ENCODE data around the gene ELL.

DNA sequence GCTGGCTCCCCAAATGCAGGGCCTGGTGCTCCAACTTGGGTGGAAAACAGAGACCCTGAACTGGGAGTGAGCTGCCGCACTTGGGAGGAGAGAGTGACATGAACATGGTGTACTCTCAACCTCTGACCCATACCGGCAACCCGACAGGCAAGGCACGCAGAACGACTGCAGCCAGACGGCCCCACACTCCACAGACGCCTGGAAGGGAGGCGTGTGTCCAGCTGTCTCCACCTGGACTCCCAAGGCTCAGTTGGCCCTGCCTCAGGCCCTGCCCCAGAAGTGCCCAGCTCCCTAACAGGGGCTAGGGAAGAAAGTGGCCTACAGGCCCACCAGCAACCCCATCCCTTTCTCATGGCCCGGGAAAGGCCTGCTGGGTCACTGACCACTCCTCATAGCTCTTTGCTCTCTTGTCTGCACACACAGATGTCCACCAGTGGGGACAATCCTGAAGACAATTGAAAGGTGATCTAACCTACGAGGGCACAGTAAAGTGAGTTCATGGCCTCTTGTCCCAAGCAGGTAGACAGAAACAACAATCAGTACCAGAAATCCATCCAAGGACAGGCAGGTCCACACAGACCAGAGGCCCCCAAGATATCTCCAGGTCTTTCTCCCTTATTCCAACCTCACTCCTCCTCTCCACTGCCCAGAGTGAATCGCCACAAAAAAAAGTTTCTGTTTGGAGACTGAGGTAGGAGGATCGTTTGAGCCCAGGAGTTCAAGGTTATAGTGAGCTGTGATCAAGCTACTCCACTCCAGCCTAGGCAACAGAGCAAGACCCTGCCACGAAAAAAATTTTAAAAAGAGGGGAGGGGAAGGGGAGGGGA lies 28.2 kb downstream of the ELL start:
- no peak for TF ChIP-seq POLR2A (IDR thresholded peaks at IDR 0.05)
- TF ChIP-seq, protein P1, sequence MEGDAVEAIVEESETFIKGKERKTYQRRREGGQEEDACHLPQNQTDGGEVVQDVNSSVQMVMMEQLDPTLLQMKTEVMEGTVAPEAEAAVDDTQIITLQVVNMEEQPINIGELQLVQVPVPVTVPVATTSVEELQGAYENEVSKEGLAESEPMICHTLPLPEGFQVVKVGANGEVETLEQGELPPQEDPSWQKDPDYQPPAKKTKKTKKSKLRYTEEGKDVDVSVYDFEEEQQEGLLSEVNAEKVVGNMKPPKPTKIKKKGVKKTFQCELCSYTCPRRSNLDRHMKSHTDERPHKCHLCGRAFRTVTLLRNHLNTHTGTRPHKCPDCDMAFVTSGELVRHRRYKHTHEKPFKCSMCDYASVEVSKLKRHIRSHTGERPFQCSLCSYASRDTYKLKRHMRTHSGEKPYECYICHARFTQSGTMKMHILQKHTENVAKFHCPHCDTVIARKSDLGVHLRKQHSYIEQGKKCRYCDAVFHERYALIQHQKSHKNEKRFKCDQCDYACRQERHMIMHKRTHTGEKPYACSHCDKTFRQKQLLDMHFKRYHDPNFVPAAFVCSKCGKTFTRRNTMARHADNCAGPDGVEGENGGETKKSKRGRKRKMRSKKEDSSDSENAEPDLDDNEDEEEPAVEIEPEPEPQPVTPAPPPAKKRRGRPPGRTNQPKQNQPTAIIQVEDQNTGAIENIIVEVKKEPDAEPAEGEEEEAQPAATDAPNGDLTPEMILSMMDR (IDR thresholded peaks at IDR 0.05 in 4 of 5, conservative IDR thresholded peaks at IDR 0.05 in 1 of 5) = no peak
